ENCODE data around the gene ARX.

The ARX gene

GRCh38 chrX:25015486-25016360 is at the start of gene ARX:
Gene ARX, minus strand, starts transcription at chrX:25015965. Its CDS starts 228 bp downstream, at chrX:25015737.
- no peak for DNase-seq (ENCODE audit: low read depth)

GRCh38 chrX:25059273-25059672 is 43.5 kb upstream of the ARX start:
- no peak for DNase-seq (ENCODE audit: low read depth)

GRCh38 chrX:25052798-25053534 is 37.2 kb upstream of the ARX start:
- DNase-seq (ENCODE audit: low read depth): no peak

GRCh38 chrX:25049971-25050370 is 34.2 kb upstream of the ARX start:
- no peak for DNase-seq (ENCODE audit: low read depth)

GRCh38 chrX:25049357-25049756 is 33.6 kb upstream of the ARX start:
- no peak for DNase-seq (ENCODE audit: low read depth)

- DNase-seq (ENCODE audit: low read depth): no peak
Observed at GRCh38 chrX:25048178-25048577, 32.4 kb upstream of the ARX start.

GRCh38 chrX:25043192-25043591 is 27.4 kb upstream of the ARX start:
- no peak for DNase-seq (ENCODE audit: low read depth)

GRCh38 chrX:25039036-25039435 is 23.3 kb upstream of the ARX start:
- DNase-seq (ENCODE audit: low read depth): no peak

- DNase-seq (ENCODE audit: low read depth): no peak
Observed at GRCh38 chrX:25034889-25035288, 19.1 kb upstream of the ARX start.

GRCh38 chrX:25029288-25029825 is 13.6 kb upstream of the ARX start:
- no peak for DNase-seq (ENCODE audit: low read depth)

- DNase-seq (ENCODE audit: low read depth): no peak
Observed at GRCh38 chrX:25028726-25029125, 13.0 kb upstream of the ARX start.

GRCh38 chrX:25026576-25026975 is 10.8 kb upstream of the ARX start:
- DNase-seq (ENCODE audit: low read depth): no peak

- no peak for DNase-seq (ENCODE audit: low read depth)
Observed at GRCh38 chrX:25025615-25026014, 9.8 kb upstream of the ARX start.

GRCh38 chrX:25023908-25024307 is 8.1 kb upstream of the ARX start:
- DNase-seq (ENCODE audit: low read depth): no peak

GRCh38 chrX:25022499-25023325 is 6.9 kb upstream of the ARX start:
- DNase-seq (ENCODE audit: low read depth): no peak

- DNase-seq (ENCODE audit: low read depth): peak; percentile 3
Observed at GRCh38 chrX:25020905-25021449, 5.2 kb upstream of the ARX start.

- DNase-seq (ENCODE audit: low read depth): no peak
Observed at GRCh38 chrX:25020391-25020904, 4.7 kb upstream of the ARX start.

GRCh38 chrX:25019707-25020390 is 4.1 kb upstream of the ARX start:
- no peak for DNase-seq (ENCODE audit: low read depth)

- DNase-seq (ENCODE audit: low read depth): no peak
Observed at GRCh38 chrX:25018682-25019081, 2.9 kb upstream of the ARX start.

- no peak for DNase-seq (ENCODE audit: low read depth)
Observed at GRCh38 chrX:25017667-25018247, 2.0 kb upstream of the ARX start.

Measured in stimulated activated CD4-positive, alpha-beta T cell treated with anti-CD3 and anti-CD28 coated beads, Interleukin-2, amount 100 ng/mL, for 4 hours (primary cell).